Measurements from ENCODE around the gene EYA2. TPM values are rescaled to one million over a fixed set of nuclear protein-coding genes. Genes with fewer than 3 reads are reported as not detected.
A peak's percentile ranks its signal among the peaks of the same experiment; 100 is the strongest.

The EYA2 gene, protein sequence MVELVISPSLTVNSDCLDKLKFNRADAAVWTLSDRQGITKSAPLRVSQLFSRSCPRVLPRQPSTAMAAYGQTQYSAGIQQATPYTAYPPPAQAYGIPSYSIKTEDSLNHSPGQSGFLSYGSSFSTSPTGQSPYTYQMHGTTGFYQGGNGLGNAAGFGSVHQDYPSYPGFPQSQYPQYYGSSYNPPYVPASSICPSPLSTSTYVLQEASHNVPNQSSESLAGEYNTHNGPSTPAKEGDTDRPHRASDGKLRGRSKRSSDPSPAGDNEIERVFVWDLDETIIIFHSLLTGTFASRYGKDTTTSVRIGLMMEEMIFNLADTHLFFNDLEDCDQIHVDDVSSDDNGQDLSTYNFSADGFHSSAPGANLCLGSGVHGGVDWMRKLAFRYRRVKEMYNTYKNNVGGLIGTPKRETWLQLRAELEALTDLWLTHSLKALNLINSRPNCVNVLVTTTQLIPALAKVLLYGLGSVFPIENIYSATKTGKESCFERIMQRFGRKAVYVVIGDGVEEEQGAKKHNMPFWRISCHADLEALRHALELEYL
- 9.0 to 10.2 TPM (median 9.3 TPM) in 3 replicates for total RNA-seq

DNA sequence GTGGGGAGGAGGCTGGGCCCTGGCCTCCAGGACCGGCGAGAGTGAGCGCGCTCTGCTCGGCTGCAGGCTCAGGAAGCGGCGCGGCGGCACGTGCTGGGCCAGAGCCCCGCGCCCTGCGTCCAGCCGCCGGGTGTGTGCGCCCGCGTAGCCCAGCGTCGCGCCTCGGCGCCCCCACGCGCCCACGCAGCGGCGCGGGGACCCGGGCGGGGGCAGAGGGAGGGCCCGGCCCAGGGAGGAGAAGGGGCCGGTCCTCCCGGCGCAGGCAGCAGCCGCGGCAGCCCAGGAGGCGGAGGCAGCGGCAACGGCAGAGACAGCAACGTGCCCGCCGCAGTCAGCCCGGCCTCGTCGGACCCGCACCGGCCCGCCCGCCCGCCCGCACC lies at the start of gene EYA2:
TSS of gene EYA2 (plus strand) at position 265 of the 380 bp plus-strand sequence. CDS start 95,168 bp downstream, outside the sequence.
- Mint-ChIP-seq H3K4me1 (peaks cover 33% of the 10 kb centered on the region), H3K4me3 (peak within 1 kb of the TSS; percentile 86), H3K27me3 (ENCODE audit: low read depth) (peaks cover 37% of the 10 kb centered on the region), H3K27ac (peak within 1 kb of the TSS; percentile 49), H3K9me3 (peaks cover 13% of the 10 kb centered on the region), H3K36me3 (peaks cover 7% of the 10 kb centered on the region)
- TF ChIP-seq, protein P1, sequence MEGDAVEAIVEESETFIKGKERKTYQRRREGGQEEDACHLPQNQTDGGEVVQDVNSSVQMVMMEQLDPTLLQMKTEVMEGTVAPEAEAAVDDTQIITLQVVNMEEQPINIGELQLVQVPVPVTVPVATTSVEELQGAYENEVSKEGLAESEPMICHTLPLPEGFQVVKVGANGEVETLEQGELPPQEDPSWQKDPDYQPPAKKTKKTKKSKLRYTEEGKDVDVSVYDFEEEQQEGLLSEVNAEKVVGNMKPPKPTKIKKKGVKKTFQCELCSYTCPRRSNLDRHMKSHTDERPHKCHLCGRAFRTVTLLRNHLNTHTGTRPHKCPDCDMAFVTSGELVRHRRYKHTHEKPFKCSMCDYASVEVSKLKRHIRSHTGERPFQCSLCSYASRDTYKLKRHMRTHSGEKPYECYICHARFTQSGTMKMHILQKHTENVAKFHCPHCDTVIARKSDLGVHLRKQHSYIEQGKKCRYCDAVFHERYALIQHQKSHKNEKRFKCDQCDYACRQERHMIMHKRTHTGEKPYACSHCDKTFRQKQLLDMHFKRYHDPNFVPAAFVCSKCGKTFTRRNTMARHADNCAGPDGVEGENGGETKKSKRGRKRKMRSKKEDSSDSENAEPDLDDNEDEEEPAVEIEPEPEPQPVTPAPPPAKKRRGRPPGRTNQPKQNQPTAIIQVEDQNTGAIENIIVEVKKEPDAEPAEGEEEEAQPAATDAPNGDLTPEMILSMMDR (IDR thresholded peaks at IDR 0.05; ENCODE audit: unreplicated experiment) = no peak
- no peak for DNase-seq (ENCODE audit: low spot score in 2 of 2, unreplicated experiment in 2 of 2)

GRCh38 chr20:46844965-46845364 lies 49.7 kb upstream of the EYA2 start:
- Mint-ChIP-seq H3K9me3 (peaks cover 8% of the 10 kb centered on the region), H3K4me1 (peaks cover 11% of the 10 kb centered on the region), H3K27me3 (ENCODE audit: low read depth) (no peaks in the 10 kb centered on the region), H3K36me3 (no peaks in the 10 kb centered on the region), H3K27ac (no peak overlapping the region), H3K4me3 (no peak overlapping the region)
- TF ChIP-seq, protein P1 (IDR thresholded peaks at IDR 0.05; ENCODE audit: unreplicated experiment) = no peak
- DNase-seq (ENCODE audit: low spot score in 2 of 2, unreplicated experiment in 2 of 2) = no peak

GRCh38 chr20:46849269-46849668 lies 45.4 kb upstream of the EYA2 start:
- TF ChIP-seq, protein P1 (IDR thresholded peaks at IDR 0.05; ENCODE audit: unreplicated experiment) = no peak
- Mint-ChIP-seq H3K27ac (no peak overlapping the region), H3K9me3 (peaks cover 12% of the 10 kb centered on the region), H3K4me3 (no peak overlapping the region), H3K36me3 (no peaks in the 10 kb centered on the region), H3K4me1 (peaks cover 6% of the 10 kb centered on the region), H3K27me3 (ENCODE audit: low read depth) (peaks cover 1% of the 10 kb centered on the region)
- DNase-seq (ENCODE audit: low spot score in 2 of 2, unreplicated experiment in 2 of 2) = no peak

GRCh38 chr20:46849751-46850150 lies 44.9 kb upstream of the EYA2 start:
- Mint-ChIP-seq H3K27me3 (ENCODE audit: low read depth) (peaks cover 1% of the 10 kb centered on the region), H3K4me3 (no peak overlapping the region), H3K36me3 (no peaks in the 10 kb centered on the region), H3K27ac (no peak overlapping the region), H3K9me3 (peaks cover 12% of the 10 kb centered on the region), H3K4me1 (peaks cover 2% of the 10 kb centered on the region)
- DNase-seq (ENCODE audit: low spot score in 2 of 2, unreplicated experiment in 2 of 2) = no peak
- TF ChIP-seq, protein P1 (IDR thresholded peaks at IDR 0.05; ENCODE audit: unreplicated experiment) = no peak

DNA sequence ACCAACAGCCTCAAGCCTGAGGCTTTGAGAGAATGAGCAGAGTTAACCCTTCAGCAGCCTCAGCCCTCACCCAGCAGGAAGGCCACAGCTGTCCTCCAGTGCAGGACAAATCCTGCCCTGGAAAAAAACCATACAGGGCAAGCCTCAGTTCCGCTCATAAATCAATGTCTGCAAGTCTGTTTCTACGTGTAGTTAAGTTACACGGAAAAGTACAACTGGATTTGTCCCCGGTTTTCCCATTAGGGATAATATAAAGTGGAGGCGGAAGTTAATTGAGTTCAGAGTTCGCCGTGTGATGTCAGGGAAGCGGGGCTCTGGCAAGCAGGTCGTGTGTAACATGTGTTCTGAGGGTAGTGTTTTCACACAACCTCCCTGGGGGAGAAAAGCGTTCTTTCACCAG lies 44.2 kb upstream of the EYA2 start:
- Mint-ChIP-seq H3K4me1 (no peaks in the 10 kb centered on the region), H3K27me3 (ENCODE audit: low read depth) (peaks cover 1% of the 10 kb centered on the region), H3K9me3 (peaks cover 12% of the 10 kb centered on the region), H3K36me3 (no peaks in the 10 kb centered on the region), H3K27ac (no peak overlapping the region), H3K4me3 (no peak overlapping the region)
- TF ChIP-seq, protein P1 (IDR thresholded peaks at IDR 0.05; ENCODE audit: unreplicated experiment) = no peak
- no peak for DNase-seq (ENCODE audit: low spot score in 2 of 2, unreplicated experiment in 2 of 2)
